HepG2 (cell line): ENCODE data around the gene HK2. TPM values are rescaled to one million over a fixed set of nuclear protein-coding genes. Genes with fewer than 3 reads are reported as not detected.

Source experiments
- polyA plus RNA-seq, 8 experiments: library from polyadenylated mRNA; depleted of rRNA in 3 of 8; stranded (reverse) in 7 of 8; unstranded in 1 of 8; fragments of >200 nt; fragmentation: Illumina TruSeq in 4 of 8; extraction: Trizol in 4 of 8; gene quantifications; 2 replicates each; pipeline versions ENCODE4 v1.2.1 to v1.2.3, GENCODE V29; 2011 to 2016; ENCODE audit warnings: low read depth in 4 of 8, missing spikeins in 1 of 8, mixed read lengths in 1 of 8; ENCODE audit not compliant: insufficient read depth in 1 of 8
- total RNA-seq, 5 experiments: library from RNA; depleted of rRNA; stranded (reverse); fragments of >200 nt; fragmentation: Illumina TruSeq; extraction: Trizol; gene quantifications; 2 replicates each; pipeline ENCODE4 v1.2.3, GENCODE V29; 2016; ENCODE audit warnings: low read depth in 1 of 5

HK2 gene
- total and polyA plus RNA-seq, 2 of the 13 experiments (the other 11 are each of a cell fraction or from before 2014, with no cell fraction given): 13.2 to 101 TPM

Other genes with a start within 250 kb of the HK2 start
- not detected in 2 replicates for gene M1AP, start 185.8 kb upstream of the HK2 start, total RNA-seq (2016; rRNA removed; fragmentation: Illumina TruSeq; extraction: Trizol)
- 0.16 TPM in 1 of 2 replicates, not detected in the other for gene M1AP, start 185.8 kb upstream of the HK2 start, polyA plus RNA-seq (2011; rRNA removed)
- gene SEMA4F, start 179.9 kb upstream of the HK2 start, total RNA-seq (2016; rRNA removed; fragmentation: Illumina TruSeq; extraction: Trizol): 4.0 and 7.1 TPM in 2 replicates
- gene SEMA4F, start 179.9 kb upstream of the HK2 start, polyA plus RNA-seq (2011; rRNA removed): 10.3 and 10.6 TPM in 2 replicates
- 106 and 143 TPM in 2 replicates for gene POLE4, start 124.5 kb downstream of the HK2 start, total RNA-seq (2016; rRNA removed; fragmentation: Illumina TruSeq; extraction: Trizol)
- gene POLE4, start 124.5 kb downstream of the HK2 start, polyA plus RNA-seq (2011; rRNA removed): 88.0 and 116 TPM in 2 replicates